ENCODE measurements around the gene FKBP6. TPM values are rescaled to one million over a fixed set of nuclear protein-coding genes. Genes with fewer than 3 reads are reported as not detected.
A peak's percentile ranks its signal among the peaks of the same experiment; 100 is the strongest.

FKBP6 gene
- total and polyA plus RNA-seq, 9 of the 15 experiments (the other 6 are each of a cell fraction or from before 2014, with no cell fraction given): not detected

DNA sequence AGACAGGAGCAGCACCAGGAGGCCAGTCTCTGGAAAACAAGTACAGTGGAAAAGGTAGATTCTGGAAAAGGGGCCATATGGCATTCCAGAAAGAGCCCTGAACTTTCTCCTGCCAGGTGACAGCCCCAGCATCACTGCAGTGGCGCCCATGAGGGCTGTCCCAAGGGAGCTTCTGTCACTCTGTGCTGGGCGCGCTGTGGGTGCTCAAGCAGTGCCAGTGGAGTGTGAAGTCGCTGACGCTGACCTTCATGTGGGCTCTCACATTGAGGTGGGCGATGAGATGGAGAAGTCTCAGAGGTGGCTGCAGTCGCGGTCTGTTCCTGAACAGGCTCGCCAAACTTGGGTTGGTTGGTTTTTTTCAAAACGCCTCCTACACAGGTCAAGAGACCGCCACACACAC, 38.2 kb downstream of the FKBP6 start:
- Histone ChIP-seq H2AFZ (ENCODE audit: low read depth, low read length) (no peak overlapping the region), H3K4me3 (no peak overlapping the region), H3K27ac (ENCODE audit: extremely low read depth, low read depth, low read length) (no peak overlapping the region), H3K4me2 (ENCODE audit: insufficient read depth, low read length) (no peak overlapping the region), H3K9ac (ENCODE audit: insufficient read depth in 1 of 2, low read depth in 2 of 2, low read length in 2 of 2) (no peak overlapping the region), H3K36me3 (ENCODE audit: control insufficient read depth, insufficient read depth, low read length) (no peaks in the 10 kb centered on the region), H3K4me1 (replicated peaks in 1 of 2; ENCODE audit: control insufficient read depth in 2 of 2, insufficient read depth in 2 of 2, low read length in 2 of 2) (peaks cover 0 to 15% of the 10 kb centered on the region in 2 experiments; a peak in 2 of 5 replicates), H4K20me1 (replicated peaks; ENCODE audit: control insufficient read depth, insufficient read depth, low read length) (peaks cover 9% of the 10 kb centered on the region; the same call in 1 of the 2 replicates), H3K27me3 (ENCODE audit: control insufficient read depth in 2 of 2, insufficient read depth in 2 of 2, low read length in 2 of 2) (peaks cover 51 to 72% of the 10 kb centered on the region in 2 experiments), H3K9me1 (ENCODE audit: control insufficient read depth, insufficient read depth, low read length) (no peaks in the 10 kb centered on the region), H3K79me2 (ENCODE audit: control insufficient read depth, insufficient read depth, low read length) (no peaks in the 10 kb centered on the region), H3K9me3 (replicated peaks; ENCODE audit: control insufficient read depth, insufficient read depth, low read depth, low read length) (no peaks in the 10 kb centered on the region)
- ChIA-PET POLR2A (no interaction called here), CTCF (ENCODE audit: low intra/inter-chr PET ratio) (no interaction called here)
- peak in 1 of 4 experiments; percentile 10 for DNase-seq (ENCODE audit: extremely low read depth in 1 of 4, low spot score in 3 of 4)
- in situ Hi-C loops (cut with MboI): no loop called here
- no peak for FAIRE-seq
- ATAC-seq: no peak
- TF ChIP-seq JUND (IDR thresholded peaks at IDR 0.05; ENCODE audit: borderline replicate concordance, low read depth, low read length): no peak
- TF ChIP-seq JUND (tag; IDR thresholded peaks at IDR 0.05; ENCODE audit: borderline replicate concordance, low read depth, low read length): no peak
- TF ChIP-seq, protein P1, sequence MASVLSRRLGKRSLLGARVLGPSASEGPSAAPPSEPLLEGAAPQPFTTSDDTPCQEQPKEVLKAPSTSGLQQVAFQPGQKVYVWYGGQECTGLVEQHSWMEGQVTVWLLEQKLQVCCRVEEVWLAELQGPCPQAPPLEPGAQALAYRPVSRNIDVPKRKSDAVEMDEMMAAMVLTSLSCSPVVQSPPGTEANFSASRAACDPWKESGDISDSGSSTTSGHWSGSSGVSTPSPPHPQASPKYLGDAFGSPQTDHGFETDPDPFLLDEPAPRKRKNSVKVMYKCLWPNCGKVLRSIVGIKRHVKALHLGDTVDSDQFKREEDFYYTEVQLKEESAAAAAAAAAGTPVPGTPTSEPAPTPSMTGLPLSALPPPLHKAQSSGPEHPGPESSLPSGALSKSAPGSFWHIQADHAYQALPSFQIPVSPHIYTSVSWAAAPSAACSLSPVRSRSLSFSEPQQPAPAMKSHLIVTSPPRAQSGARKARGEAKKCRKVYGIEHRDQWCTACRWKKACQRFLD (CRISPR knock-in tag; IDR thresholded peaks at IDR 0.05): no peak
- TF ChIP-seq CHD2 (IDR thresholded peaks at IDR 0.05; ENCODE audit: low read depth, low read length): no peak
- TF ChIP-seq, protein P2, sequence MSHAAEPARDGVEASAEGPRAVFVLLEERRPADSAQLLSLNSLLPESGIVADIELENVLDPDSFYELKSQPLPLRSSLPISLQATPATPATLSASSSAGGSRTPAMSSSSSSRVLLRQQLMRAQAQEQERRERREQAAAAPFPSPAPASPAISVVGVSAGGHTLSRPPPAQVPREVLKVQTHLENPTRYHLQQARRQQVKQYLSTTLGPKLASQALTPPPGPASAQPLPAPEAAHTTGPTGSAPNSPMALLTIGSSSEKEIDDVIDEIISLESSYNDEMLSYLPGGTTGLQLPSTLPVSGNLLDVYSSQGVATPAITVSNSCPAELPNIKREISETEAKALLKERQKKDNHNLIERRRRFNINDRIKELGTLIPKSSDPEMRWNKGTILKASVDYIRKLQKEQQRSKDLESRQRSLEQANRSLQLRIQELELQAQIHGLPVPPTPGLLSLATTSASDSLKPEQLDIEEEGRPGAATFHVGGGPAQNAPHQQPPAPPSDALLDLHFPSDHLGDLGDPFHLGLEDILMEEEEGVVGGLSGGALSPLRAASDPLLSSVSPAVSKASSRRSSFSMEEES (CRISPR knock-in tag; IDR thresholded peaks at IDR 0.05): no peak
- no peak for TF ChIP-seq ZNF217 (CRISPR knock-in tag; IDR thresholded peaks at IDR 0.05)
- TF ChIP-seq HNRNPL (IDR thresholded peaks at IDR 0.05; ENCODE audit: low read depth, low read length): no peak
- TF ChIP-seq RBM25 (IDR thresholded peaks at IDR 0.05; ENCODE audit: low read depth, low read length, severe bottlenecking): no peak
- no peak for TF ChIP-seq SP1 (CRISPR knock-in tag; IDR thresholded peaks at IDR 0.05)
- TF ChIP-seq, protein P3, sequence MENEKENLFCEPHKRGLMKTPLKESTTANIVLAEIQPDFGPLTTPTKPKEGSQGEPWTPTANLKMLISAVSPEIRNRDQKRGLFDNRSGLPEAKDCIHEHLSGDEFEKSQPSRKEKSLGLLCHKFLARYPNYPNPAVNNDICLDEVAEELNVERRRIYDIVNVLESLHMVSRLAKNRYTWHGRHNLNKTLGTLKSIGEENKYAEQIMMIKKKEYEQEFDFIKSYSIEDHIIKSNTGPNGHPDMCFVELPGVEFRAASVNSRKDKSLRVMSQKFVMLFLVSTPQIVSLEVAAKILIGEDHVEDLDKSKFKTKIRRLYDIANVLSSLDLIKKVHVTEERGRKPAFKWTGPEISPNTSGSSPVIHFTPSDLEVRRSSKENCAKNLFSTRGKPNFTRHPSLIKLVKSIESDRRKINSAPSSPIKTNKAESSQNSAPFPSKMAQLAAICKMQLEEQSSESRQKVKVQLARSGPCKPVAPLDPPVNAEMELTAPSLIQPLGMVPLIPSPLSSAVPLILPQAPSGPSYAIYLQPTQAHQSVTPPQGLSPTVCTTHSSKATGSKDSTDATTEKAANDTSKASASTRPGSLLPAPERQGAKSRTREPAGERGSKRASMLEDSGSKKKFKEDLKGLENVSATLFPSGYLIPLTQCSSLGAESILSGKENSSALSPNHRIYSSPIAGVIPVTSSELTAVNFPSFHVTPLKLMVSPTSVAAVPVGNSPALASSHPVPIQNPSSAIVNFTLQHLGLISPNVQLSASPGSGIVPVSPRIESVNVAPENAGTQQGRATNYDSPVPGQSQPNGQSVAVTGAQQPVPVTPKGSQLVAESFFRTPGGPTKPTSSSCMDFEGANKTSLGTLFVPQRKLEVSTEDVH (IDR thresholded peaks at IDR 0.05; ENCODE audit: low read depth, partially characterized antibody): no peak
- 10% methylated on average over 11 of the region's 11 CpGs for WGBS (ENCODE audit: insufficient coverage, low coverage, missing lambda C conversion rate)
- BruUV-seq (replicated peaks): no TSS peak
- intact Hi-C loops (cut with micrococcal nuclease): no loop called here
